ENCODE results near the gene PASK. TPM values are rescaled to one million over a fixed set of nuclear protein-coding genes. Genes with fewer than 3 reads are reported as not detected.

The PASK gene
- polyA plus RNA-seq, 1 donor (not counting 4 experiments of a cell fraction or from before 2014, with no cell fraction given), result 4.3 TPM

GRCh38 chr2:241136661-241137260 is 12.5 kb downstream of the PASK start:
- Histone ChIP-seq H4K20me1 (ENCODE audit: control insufficient read depth, extremely low read depth, insufficient read depth, low read length) (no peaks in the 10 kb centered on the region), H3K9me3 (ENCODE audit: control insufficient read depth, low read depth, low read length) (no peaks in the 10 kb centered on the region), H3K4me2 (ENCODE audit: control insufficient read depth, extremely low read depth, insufficient read depth, low read depth, low read length) (no peak overlapping the region), H3K9me1 (ENCODE audit: control insufficient read depth, extremely low read depth, insufficient read depth, low read length) (no peaks in the 10 kb centered on the region), H3K4me3 (ENCODE audit: control insufficient read depth in 2 of 3, extremely low read depth in 1 of 3, insufficient read depth in 2 of 3, low read depth in 1 of 3, low read length in 3 of 3) (no peak overlapping the region), H3K9ac (ENCODE audit: control insufficient read depth, extremely low read depth, insufficient read depth, low read length) (no peak overlapping the region), H3K36me3 (ENCODE audit: control insufficient read depth in 2 of 2, extremely low read depth in 1 of 2, insufficient read depth in 2 of 2, low read length in 2 of 2) (peaks cover 0 to 2% of the 10 kb centered on the region in 2 experiments), H3K27me3 (ENCODE audit: control insufficient read depth, extremely low read depth, insufficient read depth, low read length) (no peaks in the 10 kb centered on the region), H3K27ac (ENCODE audit: control insufficient read depth, insufficient read depth, low read length) (no peak overlapping the region), H2AFZ (ENCODE audit: control insufficient read depth, low read length) (no peak overlapping the region), H3K79me2 (ENCODE audit: control insufficient read depth, insufficient read depth, low read length) (no peaks in the 10 kb centered on the region), H3K4me1 (ENCODE audit: control insufficient read depth, extremely low read depth, insufficient read depth, low read length) (no peaks in the 10 kb centered on the region)
- TF ChIP-seq, protein P1, sequence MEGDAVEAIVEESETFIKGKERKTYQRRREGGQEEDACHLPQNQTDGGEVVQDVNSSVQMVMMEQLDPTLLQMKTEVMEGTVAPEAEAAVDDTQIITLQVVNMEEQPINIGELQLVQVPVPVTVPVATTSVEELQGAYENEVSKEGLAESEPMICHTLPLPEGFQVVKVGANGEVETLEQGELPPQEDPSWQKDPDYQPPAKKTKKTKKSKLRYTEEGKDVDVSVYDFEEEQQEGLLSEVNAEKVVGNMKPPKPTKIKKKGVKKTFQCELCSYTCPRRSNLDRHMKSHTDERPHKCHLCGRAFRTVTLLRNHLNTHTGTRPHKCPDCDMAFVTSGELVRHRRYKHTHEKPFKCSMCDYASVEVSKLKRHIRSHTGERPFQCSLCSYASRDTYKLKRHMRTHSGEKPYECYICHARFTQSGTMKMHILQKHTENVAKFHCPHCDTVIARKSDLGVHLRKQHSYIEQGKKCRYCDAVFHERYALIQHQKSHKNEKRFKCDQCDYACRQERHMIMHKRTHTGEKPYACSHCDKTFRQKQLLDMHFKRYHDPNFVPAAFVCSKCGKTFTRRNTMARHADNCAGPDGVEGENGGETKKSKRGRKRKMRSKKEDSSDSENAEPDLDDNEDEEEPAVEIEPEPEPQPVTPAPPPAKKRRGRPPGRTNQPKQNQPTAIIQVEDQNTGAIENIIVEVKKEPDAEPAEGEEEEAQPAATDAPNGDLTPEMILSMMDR (optimal IDR thresholded peaks at IDR 0.05 in 1 of 3, IDR thresholded peaks at IDR 0.05 in 1 of 3, conservative IDR thresholded peaks at IDR 0.05 in 1 of 3; ENCODE audit: extremely low read depth in 1 of 3, insufficient read depth in 2 of 3, low read length in 3 of 3), result no peak
- TF ChIP-seq EZH2 (IDR thresholded peaks at IDR 0.05; ENCODE audit: low read length), result no peak
- DNase-seq (ENCODE audit: low read depth, low spot score) (no peak), FAIRE-seq (no peak)
- dilution Hi-C loops (cut with MboI; ENCODE audit: extremely low pct_ligation_motif_present, low sequenced_read_pairs), result no loop called here

DNA sequence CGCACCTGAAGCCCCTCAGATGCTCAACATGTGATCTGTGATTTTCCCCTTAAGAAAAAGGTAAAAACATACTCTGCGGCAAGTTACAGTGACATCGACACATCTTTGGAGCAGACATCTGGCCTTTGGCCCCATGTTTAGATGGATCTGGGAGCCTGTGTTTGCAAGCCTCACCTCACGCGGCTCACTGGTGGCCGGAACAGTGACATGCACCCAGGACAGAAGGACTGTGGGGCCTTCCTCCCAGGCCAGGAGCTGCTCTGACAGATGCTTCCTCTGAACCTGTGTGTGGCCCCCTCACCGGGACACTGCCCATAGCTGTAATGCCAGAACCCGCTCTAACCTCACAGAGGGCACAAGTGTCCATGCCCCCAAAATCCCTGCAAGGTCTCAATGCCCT is 13.1 kb downstream of the PASK start:
- Histone ChIP-seq H3K9ac (ENCODE audit: control insufficient read depth, extremely low read depth, insufficient read depth, low read length) (no peak overlapping the region), H2AFZ (ENCODE audit: control insufficient read depth, low read length) (no peak overlapping the region), H3K79me2 (ENCODE audit: control insufficient read depth, insufficient read depth, low read length) (no peaks in the 10 kb centered on the region), H3K27me3 (ENCODE audit: control insufficient read depth, extremely low read depth, insufficient read depth, low read length) (no peaks in the 10 kb centered on the region), H3K4me1 (ENCODE audit: control insufficient read depth, extremely low read depth, insufficient read depth, low read length) (no peaks in the 10 kb centered on the region), H3K27ac (ENCODE audit: control insufficient read depth, insufficient read depth, low read length) (no peak overlapping the region), H3K4me2 (ENCODE audit: control insufficient read depth, extremely low read depth, insufficient read depth, low read depth, low read length) (no peak overlapping the region), H3K9me1 (ENCODE audit: control insufficient read depth, extremely low read depth, insufficient read depth, low read length) (no peaks in the 10 kb centered on the region), H4K20me1 (ENCODE audit: control insufficient read depth, extremely low read depth, insufficient read depth, low read length) (no peaks in the 10 kb centered on the region), H3K9me3 (ENCODE audit: control insufficient read depth, low read depth, low read length) (no peaks in the 10 kb centered on the region), H3K36me3 (ENCODE audit: control insufficient read depth in 2 of 2, extremely low read depth in 1 of 2, insufficient read depth in 2 of 2, low read length in 2 of 2) (peaks cover 0 to 2% of the 10 kb centered on the region in 2 experiments), H3K4me3 (ENCODE audit: control insufficient read depth in 2 of 3, extremely low read depth in 1 of 3, insufficient read depth in 2 of 3, low read depth in 1 of 3, low read length in 3 of 3) (no peak overlapping the region)
- dilution Hi-C loops (cut with MboI; ENCODE audit: extremely low pct_ligation_motif_present, low sequenced_read_pairs), result no loop called here
- FAIRE-seq (no peak), DNase-seq (ENCODE audit: low read depth, low spot score) (no peak)
- no peak for TF ChIP-seq EZH2 (IDR thresholded peaks at IDR 0.05; ENCODE audit: low read length)
- TF ChIP-seq, protein P1 (optimal IDR thresholded peaks at IDR 0.05 in 1 of 3, IDR thresholded peaks at IDR 0.05 in 1 of 3, conservative IDR thresholded peaks at IDR 0.05 in 1 of 3; ENCODE audit: extremely low read depth in 1 of 3, insufficient read depth in 2 of 3, low read length in 3 of 3), result no peak
